K562 (cell line): Measurements from ENCODE around the gene SLC6A9. TPM values are rescaled to one million over a fixed set of nuclear protein-coding genes. Genes with fewer than 3 reads are reported as not detected.
A peak's percentile ranks its signal among the peaks of the same experiment; 100 is the strongest.

ENCODE experiments used
- E2F4 ChIP-seq: sonication (generic); formaldehyde crosslinking; IDR thresholded peaks from 2 replicates; pipeline ENCODE4 v1.8.0; 2022; ENCODE audit warnings: mild to moderate bottlenecking, low read depth, missing genetic modification reagents
- ETV1 ChIP-seq: fragments of 450-650 bp; conservative IDR thresholded peaks from 2 replicates; pipeline ENCODE4 v1.6.1; 2016; ENCODE audit warnings: missing genetic modification characterization, control low read depth, low read depth, missing compliant biosample characterization
- FOXP1 ChIP-seq: sonication (generic); formaldehyde crosslinking; IDR thresholded peaks from 2 replicates; pipeline ENCODE4 v1.8.0; 2022; ENCODE audit warnings: mild to moderate bottlenecking, missing genetic modification reagents
- GTF3C2 ChIP-seq: IDR thresholded peaks from 3 replicates; pipeline ENCODE4 v1.6.1; 2011; ENCODE audit warnings: borderline replicate concordance, mild to moderate bottlenecking, moderate library complexity; ENCODE audit not compliant: insufficient read length; ENCODE audit errors: extremely low read depth
- L3MBTL2 ChIP-seq: fragments of 450-650 bp; IDR thresholded peaks from 2 replicates; pipeline ENCODE4 v1.6.1; 2016; ENCODE audit warnings: mild to moderate bottlenecking, moderate library complexity
- MYBL2 ChIP-seq, 2 experiments: fragments of 450-650 bp in 1 of 2; sonication (generic) in 1 of 2; formaldehyde crosslinking in 1 of 2; IDR thresholded peaks; 2 replicates each; pipeline versions ENCODE4 v1.6.1 to v1.8.1; 2017 to 2022; ENCODE audit warnings: borderline replicate concordance in 1 of 2, inconsistent platforms in 1 of 2, low read depth in 1 of 2, mild to moderate bottlenecking in 1 of 2, missing genetic modification reagents in 1 of 2, moderate library complexity in 1 of 2
- PURB ChIP-seq: sonication (generic); formaldehyde crosslinking; IDR thresholded peaks from 2 replicates; pipeline ENCODE4 v1.9.0; 2021; ENCODE audit warnings: low read depth, mild to moderate bottlenecking, missing genetic modification reagents
- TAL1 ChIP-seq: fragments of 450-650 bp; IDR thresholded peaks from 2 replicates; pipeline ENCODE4 v1.6.1; 2016; ENCODE audit warnings: mild to moderate bottlenecking
- TSHZ1 ChIP-seq: fragments of 250-450 bp; sonication (Bioruptor Pico); IDR thresholded peaks from 2 replicates; pipeline ENCODE4 v1.4.0; 2020; ENCODE audit warnings: mild to moderate bottlenecking, moderate library complexity
- ZBED1 ChIP-seq: IDR thresholded peaks from 2 replicates; pipeline ENCODE4 v1.6.1; 2014
- ZNF146 ChIP-seq: IDR thresholded peaks from one replicate; pipeline ENCODE4 v1.6.1; 2018; ENCODE audit warnings: missing compliant biosample characterization; ENCODE audit not compliant: unreplicated experiment
- ZNF589 ChIP-seq: fragments of 200-800 bp; sonication (Bioruptor generic); IDR thresholded peaks from 2 replicates; pipeline ENCODE4 v1.6.1; 2016; ENCODE audit warnings: low read depth, missing genetic modification characterization, missing compliant biosample characterization
- ZNF592 ChIP-seq: fragments of 450-650 bp; IDR thresholded peaks from 2 replicates; pipeline ENCODE4 v1.6.1; 2017; ENCODE audit warnings: antibody characterized with exemption, mild to moderate bottlenecking
- ZNF696 ChIP-seq: fragments of 250-450 bp; sonication (Bioruptor Pico); conservative IDR thresholded peaks from 2 replicates; pipeline ENCODE4 v1.4.0; 2020; ENCODE audit warnings: mild to moderate bottlenecking, moderate library complexity
- ZNF830 ChIP-seq: fragments of 250-450 bp; sonication (Bioruptor Pico); IDR thresholded peaks from 2 replicates; pipeline ENCODE4 v1.5.0; 2021; ENCODE audit warnings: mild to moderate bottlenecking
- polyA plus RNA-seq, 8 experiments: library from polyadenylated mRNA; depleted of rRNA in 4 of 8; stranded (reverse) in 5 of 8; unstranded in 3 of 8; fragments of >200 nt; fragmentation: Nextera tagmentation in 2 of 8; fragmentation: Illumina TruSeq in 1 of 8; extraction: Ambion mirVana in 2 of 8; extraction: Trizol in 1 of 8; gene quantifications; 2 replicates each; pipeline versions ENCODE4 v1.2.1 to v1.2.3, GENCODE V29; 2011 to 2014; ENCODE audit warnings: inconsistent platforms in 1 of 8, missing spikeins in 1 of 8
- total RNA-seq, 7 experiments: library from RNA; depleted of rRNA in 6 of 7; stranded (reverse); fragments of >200 nt in 6 of 7; fragmentation: Illumina TruSeq in 2 of 7; extraction: Trizol in 2 of 7; gene quantifications; 2 replicates each; pipeline versions ENCODE4 v1.2.1 to v1.2.3, GENCODE V29; 2011 to 2021; ENCODE audit warnings: low replicate concordance in 1 of 7

SLC6A9 gene
- total and polyA plus RNA-seq, 9 of the 15 experiments (the other 6 are each of a cell fraction or from before 2014, with no cell fraction given): 0.17 to 18.7 (median 2.9) TPM

GRCh38 chr1:44035726-44036408 lies 4.6 kb upstream of the SLC6A9 start (continued):
- TF ChIP-seq E2F4 (CRISPR knock-in tag) (peak; percentile 53; the same call in 1 of the 2 replicates), GTF3C2 (no peak), ETV1 (tag) (peak; percentile 100), ZNF696 (0 out of 2 replicates have a peak, but pooled peaks have one; percentile 43), FOXP1 (CRISPR knock-in tag) (peak; percentile 25; the same call in 1 of the 2 replicates), ZNF589 (peak; percentile 100), ZBED1 (peak; percentile 97), ZNF592 (peak; percentile 89), L3MBTL2 (peak; percentile 52), ZNF146 (CRISPR knock-in tag) (no peak), ZNF830 (CRISPR knock-in tag) (0 out of 2 replicates have a peak, but pooled peaks have one; percentile 81), TSHZ1 (CRISPR knock-in tag) (peak; percentile 90), TAL1 (peak; percentile 100), PURB (CRISPR knock-in tag) (no peak), MYBL2 (IDR thresholded peaks at IDR 0.05; ENCODE audit: low read depth) (no peak; the same call in 1 of the 2 replicates), MYBL2 (CRISPR knock-in tag; IDR thresholded peaks at IDR 0.05; ENCODE audit: borderline replicate concordance) (no peak)
